H4 (cell line): ENCODE data around the gene LASP1. TPM values are rescaled to one million over a fixed set of nuclear protein-coding genes. Genes with fewer than 3 reads are reported as not detected.
A peak's percentile ranks its signal among the peaks of the same experiment; 100 is the strongest.

ENCODE experiments used
- DNase-seq: peaks from one replicate; pipeline ENCODE4 v3.0.0-alpha.2; 2015; ENCODE audit warnings: low spot score
- total RNA-seq: library from RNA; depleted of rRNA; stranded (reverse); fragments of >200 nt; shearing (Covaris generic); gene quantifications from 2 replicates; pipeline ENCODE4 v1.2.3, GENCODE V29; 2014

The LASP1 gene
- total RNA-seq, 1 experiment from 2014 or later: 133 TPM

- DNase-seq: no peak
These were observed 19.0 kb downstream of the LASP1 start for GRCh38 chr17:38888842-38889241.

- DNase-seq: no peak
These were observed 20.0 kb downstream of the LASP1 start for GRCh38 chr17:38889745-38890409.

- DNase-seq: no peak
These were observed 20.5 kb downstream of the LASP1 start for GRCh38 chr17:38890410-38890746.

GRCh38 chr17:38891441-38891840 is 21.6 kb downstream of the LASP1 start:
- no peak for DNase-seq

- no peak for DNase-seq
These were observed 22.2 kb downstream of the LASP1 start for GRCh38 chr17:38892083-38892482.

GRCh38 chr17:38892620-38893019 is 22.8 kb downstream of the LASP1 start:
- no peak for DNase-seq

GRCh38 chr17:38893113-38893512 is 23.3 kb downstream of the LASP1 start:
- no peak for DNase-seq

GRCh38 chr17:38893607-38894006 is 23.7 kb downstream of the LASP1 start:
- no peak for DNase-seq

- no peak for DNase-seq
These were observed 24.4 kb downstream of the LASP1 start for GRCh38 chr17:38894276-38894675.

GRCh38 chr17:38896346-38896954 is 26.6 kb downstream of the LASP1 start:
- no peak for DNase-seq

GRCh38 chr17:38897176-38897575 is 27.3 kb downstream of the LASP1 start:
- DNase-seq: no peak

- DNase-seq: no peak
These were observed 27.9 kb downstream of the LASP1 start for GRCh38 chr17:38897671-38898290.

- no peak for DNase-seq
These were observed 28.4 kb downstream of the LASP1 start for GRCh38 chr17:38898291-38898679.

- no peak for DNase-seq
These were observed 29.0 kb downstream of the LASP1 start for GRCh38 chr17:38898812-38899348.

GRCh38 chr17:38899421-38899820 is 29.6 kb downstream of the LASP1 start:
- DNase-seq: no peak

GRCh38 chr17:38900978-38901656 is 31.3 kb downstream of the LASP1 start:
- peak; percentile 91 for DNase-seq

- DNase-seq: no peak
These were observed 33.5 kb downstream of the LASP1 start for GRCh38 chr17:38903404-38903803.

GRCh38 chr17:38904892-38905291 is 35.0 kb downstream of the LASP1 start:
- DNase-seq: no peak

GRCh38 chr17:38905375-38905774 is 35.5 kb downstream of the LASP1 start:
- no peak for DNase-seq

GRCh38 chr17:38906460-38907228 is 36.8 kb downstream of the LASP1 start:
- DNase-seq: no peak

GRCh38 chr17:38907930-38908675 is 38.2 kb downstream of the LASP1 start:
- DNase-seq: no peak
